Ammon's horn (tissue), 1 donor: ENCODE data around the gene GGNBP2.

ENCODE experiments used
- DNase-seq: peaks from one replicate; pipeline ENCODE4 v3.0.0-alpha.2; 2016; ENCODE audit warnings: low spot score

GGNBP2 gene

GRCh38 chr17:36575028-36575427 is 30.3 kb downstream of the GGNBP2 start:
- DNase-seq = no peak

GRCh38 chr17:36576793-36577192 is 32.1 kb downstream of the GGNBP2 start:
- DNase-seq = no peak

GRCh38 chr17:36578671-36579070 is 34.0 kb downstream of the GGNBP2 start:
- DNase-seq = no peak

GRCh38 chr17:36583787-36584186 is 39.1 kb downstream of the GGNBP2 start:
- no peak for DNase-seq

- DNase-seq = peak; percentile 49
Measured at GRCh38 chr17:36586138-36586537, 41.4 kb downstream of the GGNBP2 start.

GRCh38 chr17:36590082-36590481 is 45.4 kb downstream of the GGNBP2 start:
- DNase-seq = no peak

- peak; percentile 81 for DNase-seq
Measured at GRCh38 chr17:36591434-36592315, 47.0 kb downstream of the GGNBP2 start, which contains the start of gene DHRS11. DHRS11 (plus strand) TSS chr17:36591879; CDS start chr17:36592010, 131 bp downstream.

GRCh38 chr17:36592316-36592715 is 47.6 kb downstream of the GGNBP2 start:
- DNase-seq = no peak

GRCh38 chr17:36592716-36593321 is 48.1 kb downstream of the GGNBP2 start:
- no peak for DNase-seq

- no peak for DNase-seq
Measured at GRCh38 chr17:36593656-36594316, 49.1 kb downstream of the GGNBP2 start.

- DNase-seq = no peak
Measured at GRCh38 chr17:36594626-36595401, 50.1 kb downstream of the GGNBP2 start.

- no peak for DNase-seq
Measured at GRCh38 chr17:36597226-36597625, 52.5 kb downstream of the GGNBP2 start.

- DNase-seq = no peak
Measured at GRCh38 chr17:36597866-36598777, 53.4 kb downstream of the GGNBP2 start.

GRCh38 chr17:36598951-36599401 is 54.3 kb downstream of the GGNBP2 start:
- no peak for DNase-seq

GRCh38 chr17:36599546-36600250 is 55.0 kb downstream of the GGNBP2 start:
- no peak for DNase-seq

GRCh38 chr17:36600465-36600864 is 55.7 kb downstream of the GGNBP2 start:
- no peak for DNase-seq

- DNase-seq = no peak
Measured at GRCh38 chr17:36600936-36601302, 56.2 kb downstream of the GGNBP2 start.

GRCh38 chr17:36601303-36602029 is 56.7 kb downstream of the GGNBP2 start, which contains the start of gene MRM1:
MRM1 (plus strand) TSS chr17:36601583; CDS start chr17:36601811, 228 bp downstream.
- DNase-seq = peak; percentile 97

- no peak for DNase-seq
Measured at GRCh38 chr17:36602030-36602748, 57.5 kb downstream of the GGNBP2 start.
